HuH-7.5 (cell line): ENCODE results near the gene FBXO45.
A peak's percentile ranks its signal among the peaks of the same experiment; 100 is the strongest.
"Not testable (repeated sequence)": the region's sequence is repeated elsewhere in the genome, so short reads cannot be mapped to it uniquely, and the experiment has no call there.

Experiments used
- DNase-seq: peaks from one replicate; pipeline ENCODE4 v3.0.0; 2011; ENCODE audit warnings: low spot score

Gene FBXO45

DNA sequence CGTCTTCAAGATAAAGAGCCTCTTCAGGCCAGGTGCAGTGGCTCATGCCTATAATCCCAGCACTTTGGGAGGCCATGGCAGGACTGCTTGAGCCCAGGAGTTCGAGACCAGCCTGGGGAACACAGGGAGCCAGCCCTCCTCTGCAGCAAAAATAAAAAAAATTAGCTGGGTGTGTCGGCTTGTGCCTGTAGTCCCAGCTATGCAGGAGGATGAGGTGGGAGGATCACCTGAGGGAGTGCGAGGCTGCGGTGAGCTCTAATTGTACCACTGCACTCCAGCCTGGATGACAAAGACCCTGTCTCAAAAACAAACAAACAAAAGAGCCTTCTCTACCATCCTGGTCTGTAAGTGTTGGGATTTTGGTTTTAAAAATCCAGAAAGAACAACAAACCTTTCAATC is 11.2 kb upstream of the FBXO45 start:
- DNase-seq, result no peak

DNA sequence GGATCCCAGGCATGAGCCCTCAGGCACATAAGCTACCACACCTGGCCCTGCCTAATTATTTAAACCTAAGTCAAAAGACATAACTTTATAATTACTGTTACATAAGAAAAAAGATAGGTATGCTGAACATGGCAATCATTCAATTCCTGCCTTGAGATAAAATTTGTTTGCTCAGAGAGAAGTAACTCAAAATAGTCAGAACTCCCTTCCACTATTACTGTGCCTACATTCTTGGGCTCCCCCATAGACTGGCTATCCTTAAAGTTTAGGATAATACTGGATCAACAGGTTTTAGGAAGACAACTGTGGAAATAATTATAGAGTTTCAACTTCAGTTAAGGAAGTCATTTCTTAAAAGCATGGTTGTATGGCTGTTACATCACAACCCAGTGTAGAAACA is 10.0 kb upstream of the FBXO45 start:
- DNase-seq, result no peak

DNA sequence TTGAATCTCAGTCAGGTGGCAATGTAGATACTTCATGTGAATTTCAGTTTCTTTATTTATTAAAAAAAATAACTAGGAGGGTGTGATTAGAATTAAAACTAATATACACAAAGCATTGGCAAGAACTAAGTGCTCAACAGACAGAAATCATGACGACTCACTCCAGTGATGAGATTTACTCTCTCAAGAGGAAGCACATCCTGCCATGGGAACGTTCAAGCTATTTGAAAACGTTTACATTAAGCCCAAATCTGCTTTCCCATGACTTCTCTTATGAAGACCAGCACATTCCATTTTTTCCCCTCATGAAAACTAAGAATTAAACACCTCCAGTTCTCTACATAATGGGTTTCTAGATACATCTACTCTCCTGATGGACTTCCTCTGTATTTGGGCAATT is 8.6 kb upstream of the FBXO45 start:
- DNase-seq, result no peak

DNA sequence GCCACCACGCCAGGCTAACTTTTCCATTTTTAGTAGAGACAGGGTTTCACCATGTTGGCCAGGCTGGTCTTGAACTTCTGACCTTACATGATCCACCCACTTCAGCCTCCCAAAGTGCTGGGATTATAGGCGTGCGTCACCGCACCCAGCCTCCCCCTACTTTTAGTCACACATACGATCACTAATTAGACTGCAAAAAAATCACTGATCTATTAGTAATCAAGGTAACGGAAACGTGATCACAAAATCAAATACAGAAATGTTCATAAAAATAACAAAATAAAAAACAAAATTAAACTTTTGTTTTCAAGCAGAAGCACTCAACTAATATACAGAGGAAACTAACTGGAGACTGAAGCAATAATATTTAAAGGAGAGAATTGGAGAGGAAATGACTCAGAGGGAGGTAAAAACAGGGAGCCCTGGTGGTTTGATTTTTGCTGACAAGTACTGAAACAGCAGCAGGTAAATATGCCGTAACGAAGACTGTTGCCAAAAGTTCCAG is 4.7 kb upstream of the FBXO45 start:
- no peak for DNase-seq

DNA sequence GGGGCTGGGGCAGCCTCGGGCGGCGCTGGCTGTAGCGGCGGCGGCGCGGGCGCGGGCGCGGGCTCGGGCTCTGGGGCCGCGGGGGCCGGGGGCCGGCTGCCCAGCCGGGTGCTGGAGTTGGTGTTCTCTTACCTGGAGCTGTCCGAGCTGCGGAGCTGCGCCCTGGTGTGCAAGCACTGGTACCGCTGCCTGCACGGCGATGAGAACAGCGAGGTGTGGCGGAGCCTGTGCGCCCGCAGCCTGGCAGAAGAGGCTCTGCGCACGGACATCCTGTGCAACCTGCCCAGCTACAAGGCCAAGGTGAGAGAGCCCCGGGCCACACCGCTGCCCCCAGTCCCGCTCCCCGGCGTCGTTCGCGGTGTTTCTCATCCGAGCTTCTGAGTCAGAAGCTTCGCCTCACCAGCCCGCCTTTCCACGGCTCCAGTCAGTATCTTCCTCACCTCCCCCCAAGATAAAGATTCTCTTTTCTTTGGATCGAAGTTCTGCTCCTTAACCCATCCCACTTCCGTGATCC is 600 bp downstream of the FBXO45 start:
- peak; percentile 49 for DNase-seq

DNA sequence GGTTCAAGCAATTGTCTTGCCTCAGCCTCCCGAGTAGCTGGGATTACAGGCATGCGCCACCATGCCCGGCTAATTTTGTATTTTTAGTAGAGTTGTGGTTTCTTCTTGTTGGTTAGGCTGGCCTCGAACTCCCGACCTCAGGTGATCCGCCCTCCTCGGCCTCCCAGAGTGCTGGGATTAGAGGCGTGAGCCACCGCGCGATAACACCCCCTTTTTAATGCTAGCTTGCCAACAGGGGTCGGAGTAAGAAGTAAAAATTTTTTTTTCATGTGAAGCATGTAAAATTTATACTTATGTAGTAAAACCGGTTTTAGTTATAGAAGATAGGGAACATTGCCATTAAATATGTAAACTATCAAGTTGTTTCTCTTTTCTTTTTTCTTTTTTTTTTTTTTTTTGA is 1.9 kb downstream of the FBXO45 start:
- DNase-seq, result not testable (repeated sequence)

DNA sequence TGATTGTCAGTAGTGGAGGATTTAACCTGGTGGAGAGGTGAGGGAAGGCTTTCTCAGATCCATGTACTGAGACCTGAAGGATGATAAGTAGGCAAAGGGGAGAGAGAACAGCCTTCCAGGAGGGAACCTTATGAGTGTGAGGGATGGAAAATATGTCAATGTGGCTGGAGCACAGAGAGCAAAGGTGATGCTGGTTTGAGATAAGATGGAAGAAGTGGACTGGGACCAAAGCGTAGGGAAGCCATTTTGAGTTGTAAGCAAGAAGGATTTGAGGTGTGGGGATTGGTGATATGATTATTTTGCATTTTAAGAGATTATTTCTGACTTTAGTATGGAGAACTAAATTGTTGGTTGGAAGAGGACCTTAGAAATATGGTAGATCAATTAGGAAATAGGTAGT is 3.9 kb downstream of the FBXO45 start:
- DNase-seq, result no peak

DNA sequence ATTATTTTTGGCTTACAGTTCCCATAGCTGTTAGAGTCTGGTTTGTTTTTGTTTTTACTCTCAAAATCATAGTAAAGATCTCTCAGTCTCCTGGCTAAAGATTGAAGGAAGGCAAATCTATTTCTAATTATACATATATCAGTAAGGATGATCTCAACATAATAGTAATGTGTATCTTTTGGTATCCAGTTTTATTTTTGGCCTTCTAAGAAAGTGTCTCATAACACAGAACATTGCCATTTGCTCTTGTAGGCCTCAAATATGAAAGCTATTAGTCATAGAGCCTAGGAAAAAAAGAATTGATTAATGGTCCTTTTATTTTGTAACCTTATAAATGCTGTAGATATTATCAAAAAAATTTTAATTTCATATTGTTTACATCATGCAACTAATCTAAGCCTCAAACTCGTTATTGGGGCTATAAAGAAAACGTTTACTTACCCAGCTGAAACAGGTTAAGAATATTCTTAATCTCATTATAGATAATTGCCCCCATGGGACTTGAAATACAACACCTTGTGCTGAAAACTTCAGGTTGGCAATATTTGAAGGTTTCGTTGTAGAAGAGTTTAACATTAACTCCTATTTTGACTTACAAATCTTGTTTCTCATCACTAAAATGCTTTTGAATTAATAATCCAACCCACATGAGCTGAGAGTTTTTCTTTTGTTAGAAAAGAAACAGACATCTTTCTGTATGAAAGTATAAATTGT is 16.7 kb downstream of the FBXO45 start:
- no peak for DNase-seq

DNA sequence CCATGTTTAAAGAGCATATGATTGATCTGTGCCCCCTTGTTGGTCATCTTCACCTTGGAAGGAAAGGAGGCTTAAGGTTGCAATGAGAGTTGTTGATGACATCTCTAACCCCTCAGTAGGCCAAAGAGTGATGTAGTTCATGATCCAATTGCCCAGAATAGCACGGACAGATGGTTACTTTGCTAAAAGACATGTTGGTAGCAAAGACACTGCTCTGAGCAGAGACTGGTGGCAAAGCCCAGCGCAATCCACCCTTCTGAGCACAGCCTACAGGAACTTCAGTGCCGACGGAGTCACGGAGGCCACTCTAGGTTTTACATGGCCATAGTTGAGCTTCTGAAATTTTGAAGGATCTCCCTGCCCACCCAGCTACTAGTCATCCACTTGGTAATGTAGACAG is 21.8 kb downstream of the FBXO45 start:
- no peak for DNase-seq

DNA sequence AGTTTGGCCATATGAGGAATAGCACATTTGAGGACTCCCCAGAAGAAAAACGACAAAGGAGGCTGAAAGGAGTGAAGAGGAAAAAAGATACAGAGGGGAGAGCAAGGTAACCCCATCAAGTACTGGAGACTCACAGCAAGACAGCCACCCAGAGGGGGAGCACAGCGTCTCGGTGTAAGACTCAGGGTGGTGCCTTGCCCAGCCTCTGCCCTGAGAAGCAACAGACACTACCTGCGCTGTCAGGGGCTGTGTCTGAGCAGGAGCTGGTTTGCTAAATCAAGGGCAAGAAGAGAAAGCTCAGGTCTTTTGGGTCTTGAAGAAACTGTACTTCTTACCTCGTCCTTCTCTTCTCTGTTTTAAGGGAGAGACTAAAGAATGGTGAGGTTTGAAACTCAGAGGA is 27.9 kb downstream of the FBXO45 start:
- no peak for DNase-seq

DNA sequence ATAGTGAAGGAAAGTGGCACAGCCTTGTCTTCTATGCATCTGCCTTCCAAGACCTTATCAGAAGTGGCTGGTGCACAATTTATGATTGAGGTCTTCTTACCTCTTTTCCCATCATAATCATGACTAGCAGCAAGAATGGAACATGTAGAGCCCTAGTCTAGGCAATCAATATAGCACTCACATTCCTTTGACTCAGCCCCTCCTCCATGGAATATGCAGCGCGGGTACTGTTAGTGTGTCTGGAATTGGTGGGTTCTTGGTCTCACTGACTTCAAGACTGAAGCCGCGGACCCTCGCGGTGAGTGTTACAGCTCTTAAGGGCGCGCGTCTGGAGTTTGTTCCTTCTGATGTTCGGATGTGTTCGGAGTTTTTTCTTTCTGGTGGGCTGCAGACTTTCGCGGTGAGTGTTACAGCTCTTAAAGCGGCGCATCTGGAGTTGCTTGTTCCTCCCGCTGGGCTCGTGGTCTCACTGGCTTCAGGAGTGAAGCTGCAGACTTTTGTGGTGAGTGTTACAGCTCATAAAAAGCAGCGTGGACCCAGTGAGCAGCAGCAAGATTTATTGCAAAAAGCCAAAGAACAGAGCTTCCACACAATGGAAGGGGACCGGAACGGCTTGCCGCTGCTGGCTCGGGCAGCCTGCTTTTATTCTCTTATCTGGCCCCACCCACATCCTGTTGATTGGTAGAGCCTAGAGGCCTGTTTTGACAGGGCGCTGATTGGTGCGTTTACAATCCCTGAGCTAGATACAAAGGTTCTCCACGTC is 29.7 kb downstream of the FBXO45 start:
- DNase-seq, result peak; percentile 27

DNA sequence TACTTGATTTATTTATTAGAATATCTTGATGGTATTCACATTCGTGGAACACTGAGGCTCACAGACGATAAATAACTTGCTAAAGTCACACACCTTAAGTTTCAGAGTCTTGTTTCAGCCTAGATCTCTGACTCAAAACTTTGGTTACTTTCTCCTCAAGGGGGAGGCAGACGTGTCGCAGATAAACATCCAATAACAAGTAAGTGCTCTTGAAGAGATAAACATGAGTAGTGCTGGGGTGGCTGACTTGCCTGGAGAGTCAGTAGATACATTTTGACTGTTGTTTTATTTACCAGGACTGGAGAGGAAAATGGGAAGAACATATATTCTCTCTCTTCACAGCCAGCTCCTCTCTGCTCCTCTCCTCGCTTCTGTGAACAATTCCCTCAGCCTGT is 31.3 kb downstream of the FBXO45 start:
- no peak for DNase-seq

DNA sequence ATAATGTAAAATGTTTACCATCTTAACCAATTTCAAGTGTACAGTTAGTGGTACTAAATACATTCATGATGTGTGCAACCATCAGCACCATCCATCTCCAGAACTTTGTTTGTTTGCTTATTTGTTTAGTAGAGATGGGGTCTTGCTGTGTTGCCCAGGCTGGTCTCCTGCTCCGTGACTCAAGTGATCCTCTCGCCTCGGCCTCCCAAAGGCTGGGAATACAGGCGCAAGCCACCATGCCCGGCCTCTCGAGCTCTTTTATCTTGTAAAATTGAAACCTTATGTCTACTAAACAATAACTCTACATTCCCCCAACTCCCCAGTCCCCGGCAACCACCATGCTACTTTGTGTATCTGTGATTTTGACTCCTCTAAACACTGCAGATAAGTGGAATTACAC is 31.9 kb downstream of the FBXO45 start:
- no peak for DNase-seq

DNA sequence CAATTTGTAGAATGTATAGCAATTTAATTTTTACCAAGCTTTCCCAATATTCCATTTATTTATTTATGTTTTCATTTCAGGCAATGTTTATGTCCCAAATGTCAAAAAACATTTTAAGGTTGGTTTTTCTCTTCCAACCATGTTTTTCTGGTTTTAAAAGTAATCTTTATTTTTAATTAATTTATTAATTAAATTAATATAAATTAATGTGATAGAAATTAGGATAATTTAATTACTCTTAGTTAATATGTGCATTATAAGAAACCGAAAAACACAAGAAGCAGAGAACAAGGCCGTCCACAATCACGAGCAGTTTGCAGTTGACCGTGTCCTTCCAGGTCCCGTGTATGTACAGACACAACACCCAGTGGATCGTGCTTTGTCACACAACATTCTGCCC is 34.2 kb downstream of the FBXO45 start:
- no peak for DNase-seq

DNA sequence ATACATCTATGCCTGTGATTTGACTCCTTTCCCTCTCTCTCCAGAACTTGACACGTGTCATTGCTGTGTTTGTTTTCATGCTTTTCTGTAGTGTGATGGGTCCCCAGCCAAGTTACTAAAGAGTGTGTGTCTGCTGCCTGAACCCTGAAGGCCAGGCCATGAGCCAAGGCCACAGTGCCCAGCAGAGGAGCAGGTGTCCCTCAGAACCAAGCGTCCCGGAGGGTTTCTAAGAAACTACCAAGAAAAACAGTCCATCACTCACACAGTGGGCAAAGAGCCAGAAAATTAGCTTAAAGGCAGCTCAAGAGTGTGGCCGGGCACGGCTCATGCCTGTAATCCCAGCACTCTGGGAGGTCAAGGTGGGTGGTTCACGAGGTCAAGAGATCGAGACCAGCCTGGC is 35.2 kb downstream of the FBXO45 start:
- DNase-seq, result no peak

DNA sequence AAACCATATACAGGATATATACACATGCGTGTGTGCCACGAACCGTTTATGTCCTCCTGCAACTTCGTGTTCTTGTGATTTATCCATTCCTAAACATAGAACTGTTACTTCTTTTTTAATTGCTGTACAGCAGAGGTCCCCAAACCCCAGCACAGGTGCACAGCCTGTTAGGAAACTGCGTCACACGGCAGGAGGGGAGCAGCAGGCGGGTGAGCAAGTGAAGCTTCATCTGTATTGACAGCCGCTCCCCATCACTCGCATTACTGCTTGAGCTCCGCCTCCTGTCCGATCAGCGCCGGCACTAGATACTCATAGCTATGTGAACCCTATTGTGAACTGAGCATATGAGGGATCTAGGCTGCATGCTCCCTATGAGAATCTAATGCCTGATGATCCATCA is 36.1 kb downstream of the FBXO45 start:
- DNase-seq, result no peak

DNA sequence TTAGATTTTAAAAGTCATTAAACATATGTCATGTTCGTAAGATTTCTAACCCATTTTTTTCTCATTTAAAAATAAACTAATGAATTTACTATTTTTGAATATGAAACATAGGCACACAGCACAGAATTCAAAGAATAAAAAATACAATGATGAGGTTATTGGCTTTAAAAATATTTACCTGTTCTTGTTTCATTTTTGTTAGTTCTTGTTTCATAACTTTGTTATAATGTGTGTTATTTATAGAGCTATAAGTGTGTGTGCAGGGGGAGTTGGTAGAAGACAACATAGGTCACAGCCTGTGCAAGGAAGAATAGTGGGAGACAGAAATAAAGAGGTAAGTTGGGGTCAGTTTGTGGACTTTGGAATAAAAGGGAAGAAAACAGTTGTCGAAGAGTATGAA is 40.2 kb downstream of the FBXO45 start:
- DNase-seq, result no peak

DNA sequence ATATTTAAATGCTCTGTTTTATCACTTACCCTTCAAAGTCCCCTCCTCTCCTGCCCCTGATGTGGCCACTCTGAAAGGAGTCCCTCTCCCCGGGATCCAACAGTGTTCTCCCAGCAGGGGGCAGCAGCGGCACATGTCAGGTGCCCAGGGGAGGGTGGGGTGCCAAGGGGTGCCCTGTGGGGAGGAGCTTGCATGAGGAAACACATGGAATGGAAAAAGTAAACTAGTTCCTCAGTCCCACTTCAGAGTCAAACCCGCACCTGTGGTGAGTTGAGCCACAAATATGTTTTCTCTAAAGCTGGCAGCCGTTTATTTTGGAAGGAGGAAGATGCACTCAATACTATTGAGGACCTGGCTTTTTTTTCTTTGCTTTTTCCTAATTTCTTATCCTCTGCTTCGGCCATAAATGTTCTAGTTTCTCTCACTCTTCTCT is 40.9 kb downstream of the FBXO45 start:
- peak; percentile 79 for DNase-seq

DNA sequence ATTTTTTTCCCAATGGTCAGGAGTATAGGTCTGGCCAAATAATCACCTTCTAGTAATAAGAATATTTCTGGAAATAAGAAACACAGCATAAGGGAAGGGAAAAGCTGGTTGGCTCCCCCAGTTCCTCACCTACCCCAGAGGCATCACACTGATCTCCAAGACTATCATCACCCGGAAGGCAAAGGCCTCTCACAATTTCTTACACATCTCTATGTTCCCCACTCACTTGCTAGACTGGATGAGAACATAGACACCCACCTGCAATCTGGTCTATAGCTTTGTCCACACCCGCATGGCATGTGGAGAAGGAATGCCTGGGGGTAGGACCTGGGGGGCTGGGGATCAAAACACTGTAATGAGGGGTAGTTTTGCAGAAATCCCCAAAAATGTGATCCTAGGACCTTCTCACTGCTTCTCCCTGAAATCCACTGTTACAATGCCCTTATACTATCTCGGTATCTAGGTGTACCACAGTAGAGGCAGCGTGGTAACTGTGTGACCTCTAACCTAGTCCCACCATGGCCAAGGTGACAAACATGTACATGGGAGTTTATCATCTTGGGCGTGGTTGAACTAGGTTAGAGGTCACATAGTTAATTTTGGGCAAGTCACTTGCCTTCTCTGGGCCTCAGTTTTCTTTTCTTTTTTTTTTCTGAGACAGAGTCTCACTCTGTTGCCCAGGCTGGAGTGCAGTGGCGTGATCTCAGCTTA is 41.5 kb downstream of the FBXO45 start:
- no peak for DNase-seq

DNA sequence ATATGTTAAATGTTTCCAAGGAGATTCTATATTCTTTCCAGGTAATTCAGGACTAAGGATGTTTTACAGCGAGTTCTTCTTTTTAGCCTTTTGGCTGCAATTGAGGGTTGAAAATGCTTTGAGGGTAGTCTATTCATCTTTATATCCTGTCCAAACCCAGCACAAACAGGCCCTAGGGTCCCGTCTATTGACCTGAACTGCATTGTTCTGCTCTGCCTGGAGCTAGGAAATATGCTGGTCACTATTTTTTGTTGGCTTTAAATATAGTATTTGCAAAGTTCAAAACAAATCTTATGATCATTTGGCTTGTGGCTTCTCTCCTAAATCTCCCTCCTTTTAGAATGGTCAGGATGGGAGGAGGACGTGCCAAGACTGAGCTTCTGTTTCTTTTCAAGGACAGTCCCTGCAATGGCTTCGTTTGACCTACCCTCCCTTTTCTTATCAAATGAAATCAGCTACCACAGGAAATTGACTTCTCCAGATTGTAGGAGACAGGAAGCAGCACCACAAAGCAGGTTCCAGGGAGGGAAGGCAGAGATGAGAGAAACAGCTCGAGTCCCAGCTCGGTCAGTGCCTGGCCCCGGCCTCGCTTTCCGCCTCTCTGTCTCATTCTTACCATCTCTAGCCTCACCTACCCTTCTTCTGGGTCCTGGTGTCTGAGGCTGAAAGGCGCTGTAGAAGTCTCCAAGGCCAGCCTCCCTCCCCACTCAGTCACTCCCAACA is 43.5 kb downstream of the FBXO45 start:
- no peak for DNase-seq

DNA sequence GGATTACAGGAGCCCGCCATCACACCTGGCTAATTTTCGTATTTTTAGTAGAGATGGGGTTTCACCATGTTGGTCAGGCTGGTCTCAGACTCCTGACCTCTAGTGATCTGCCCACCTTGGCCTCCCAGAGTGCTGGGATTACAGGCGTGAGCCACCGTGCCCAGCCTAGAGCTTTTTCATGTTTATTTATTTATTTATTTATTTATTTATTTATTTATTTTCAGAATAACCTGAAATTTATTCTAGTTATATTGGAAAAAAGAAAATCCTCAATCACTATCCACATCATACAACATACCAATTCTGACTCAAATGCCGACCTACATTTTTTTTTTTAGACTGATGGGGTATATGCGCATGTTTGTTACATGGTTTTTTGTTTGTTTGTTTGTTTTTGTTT is 46.8 kb downstream of the FBXO45 start:
- not testable (repeated sequence) for DNase-seq

DNA sequence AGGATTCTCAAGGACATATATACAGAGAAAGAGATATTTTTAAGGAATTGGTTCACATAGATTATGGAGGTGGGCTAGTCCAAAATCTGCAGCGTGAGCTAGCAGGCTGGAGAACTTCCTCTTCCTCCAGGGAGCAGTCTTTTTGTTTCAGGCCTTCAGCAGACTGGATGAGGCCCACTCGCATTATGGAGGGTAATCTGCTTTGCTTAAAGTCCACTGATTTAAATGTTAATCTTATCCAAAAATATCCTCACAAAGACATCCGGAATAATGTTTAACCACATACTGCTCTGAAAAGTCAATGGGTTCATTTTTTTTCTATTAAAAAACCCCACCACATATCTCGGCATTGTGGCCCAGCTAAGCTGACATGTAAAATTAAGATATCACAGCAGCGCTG is 48.8 kb downstream of the FBXO45 start:
- DNase-seq, result no peak
